H1 (cell line): Measurements from ENCODE around the gene BABAM2. TPM values are rescaled to one million over a fixed set of nuclear protein-coding genes. Genes with fewer than 3 reads are reported as not detected.

ENCODE experiments used
- CTCF ChIA-PET: fragments of 300-600 bp; sonication (Branson Sonifier 250); formaldehyde crosslinking; loops from one replicate; lab custom pipeline; 2021; ENCODE audit not compliant: partially characterized antibody; lab: Charles Lee
- POLR2A ChIA-PET: fragments of 300-600 bp; sonication (Branson Sonifier 250); formaldehyde crosslinking; loops from one replicate; lab custom pipeline; 2021; ENCODE audit warnings: inconsistent platforms; ENCODE audit not compliant: partially characterized antibody; lab: Charles Lee
- DNase-seq, 2 experiments: peaks; one replicate each; pipeline versions ENCODE4 v3.0.0 to v3.0.0-alpha.2; 2010 to 2022; ENCODE audit warnings: low spot score in 2 of 2, low read depth in 1 of 2, mixed read lengths in 1 of 2
- FAIRE-seq: peaks from 2 replicates; lab custom pipeline; 2011; peaks lifted over from hg19 to GRCh38; lab: Jason Lieb, UNC
- H2AFZ ChIP-seq: 2 replicates; pipeline ENCODE4 v1.8.1; 2012; ENCODE audit warnings: low read length, inconsistent platforms
- H2AK5ac ChIP-seq: 2 replicates; pipeline ENCODE4 v1.6.1; 2013; ENCODE audit warnings: low read depth, low read length
- H2BK120ac ChIP-seq: replicated peaks from 2 replicates; pipeline ENCODE3; 2013; ENCODE audit warnings: low read depth, low read length, inconsistent platforms
- H2BK12ac ChIP-seq: 2 replicates; pipeline ENCODE4 v1.6.1; 2013; ENCODE audit warnings: low read depth, low read length
- H2BK15ac ChIP-seq: 2 replicates; pipeline ENCODE4 v1.6.1; 2013; ENCODE audit warnings: low read length
- H2BK20ac ChIP-seq: 2 replicates; pipeline ENCODE4 v1.6.1; 2013; ENCODE audit warnings: low read length
- H2BK5ac ChIP-seq: 2 replicates; pipeline ENCODE4 v1.6.1; 2013; ENCODE audit warnings: low read depth, low read length
- H3K14ac ChIP-seq: 2 replicates; pipeline ENCODE4 v1.6.1; 2013; ENCODE audit warnings: inconsistent platforms; ENCODE audit not compliant: insufficient read length
- H3K18ac ChIP-seq: 2 replicates; pipeline ENCODE4 v1.6.1; 2013; ENCODE audit warnings: low read length; ENCODE audit errors: extremely low read depth
- H3K23ac ChIP-seq: 2 replicates; pipeline ENCODE4 v1.6.1; 2013; ENCODE audit warnings: inconsistent platforms; ENCODE audit not compliant: insufficient read length
- H3K23me2 ChIP-seq: 2 replicates; pipeline ENCODE4 v1.6.1; 2013; ENCODE audit warnings: low read depth, low read length
- H3K27ac ChIP-seq: 2 replicates; pipeline ENCODE4 v1.6.1; 2011; ENCODE audit warnings: low read depth, low read length, inconsistent platforms
- H3K27me3 ChIP-seq, 4 experiments: replicated peaks in 1 of 4; 1 replicate in 1 of 4; 2 replicates in 3 of 4; pipeline versions ENCODE4 v1.6.1 to v1.8.1; 2011 to 2013; ENCODE audit warnings: low read length in 3 of 4, mild to moderate bottlenecking in 3 of 4, inconsistent platforms in 2 of 4, mixed read lengths in 2 of 4, moderate library complexity in 1 of 4; ENCODE audit not compliant: control insufficient read depth in 3 of 4, insufficient read depth in 3 of 4; ENCODE audit errors: extremely low read depth in 1 of 4
- H3K36me3 ChIP-seq, 4 experiments: 2 replicates each; pipeline versions ENCODE4 v1.6.1 to v1.8.1; 2011 to 2013; ENCODE audit warnings: mild to moderate bottlenecking in 4 of 4, low read length in 3 of 4, moderate library complexity in 2 of 4, control low read depth in 1 of 4, inconsistent platforms in 1 of 4; ENCODE audit not compliant: insufficient read depth in 4 of 4, control insufficient read depth in 2 of 4
- H3K4ac ChIP-seq: replicated peaks from 2 replicates; pipeline ENCODE3; 2013; ENCODE audit warnings: low read length, low read depth, mixed read lengths, inconsistent platforms; ENCODE audit not compliant: insufficient read length
- H3K4me1 ChIP-seq, 4 experiments: replicated peaks in 1 of 4; 1 replicate in 1 of 4; 2 replicates in 3 of 4; pipeline versions ENCODE4 v1.6.1 to v1.8.1; 2011 to 2013; ENCODE audit warnings: low read length in 3 of 4, inconsistent platforms in 2 of 4, mixed read lengths in 1 of 4; ENCODE audit not compliant: insufficient read depth in 4 of 4, control insufficient read depth in 3 of 4
- H3K4me2 ChIP-seq, 2 experiments: 2 replicates each; pipeline versions ENCODE4 v1.6.1 to v1.8.1; 2011 to 2013; ENCODE audit warnings: low read depth in 2 of 2, low read length in 2 of 2, control low read depth in 1 of 2, inconsistent platforms in 1 of 2, mild to moderate bottlenecking in 1 of 2; ENCODE audit not compliant: insufficient read depth in 1 of 2
- H3K4me3 ChIP-seq, 4 experiments: fragments of 200-600, 300-600 bp in 1 of 4; sonication (generic), shearing (Covaris generic), sonication (Bioruptor Twin) in 1 of 4; 2 replicates each; pipeline versions ENCODE4 v1.5.1 to v1.8.1; 2011 to 2016; ENCODE audit warnings: low read length in 4 of 4, low read depth in 3 of 4, control low read depth in 2 of 4, inconsistent platforms in 2 of 4, mild to moderate bottlenecking in 2 of 4, mixed read lengths in 1 of 4, moderate library complexity in 1 of 4; ENCODE audit not compliant: insufficient read depth in 2 of 4; ENCODE audit errors: extremely low read depth in 1 of 4
- H3K56ac ChIP-seq: replicated peaks from 2 replicates; pipeline ENCODE3; 2013; ENCODE audit warnings: low read depth, mild to moderate bottlenecking, mixed read lengths, low read length, inconsistent platforms; ENCODE audit not compliant: insufficient read length
- H3K79me1 ChIP-seq: 2 replicates; pipeline ENCODE4 v1.6.1; 2013; ENCODE audit warnings: low read depth, low read length, control low read depth
- H3K79me2 ChIP-seq, 2 experiments: 2 replicates each; pipeline versions ENCODE4 v1.6.1 to v1.8.1; 2012 to 2013; ENCODE audit warnings: low read length in 2 of 2, mild to moderate bottlenecking in 2 of 2, inconsistent platforms in 1 of 2; ENCODE audit not compliant: insufficient read depth in 2 of 2, control insufficient read depth in 1 of 2
- H3K9ac ChIP-seq, 4 experiments: replicated peaks in 1 of 4; 1 replicate in 1 of 4; 2 replicates in 3 of 4; pipeline versions ENCODE4 v1.6.1 to v1.8.1; 2011 to 2013; ENCODE audit warnings: low read depth in 3 of 4, low read length in 3 of 4, control low read depth in 2 of 4, mild to moderate bottlenecking in 2 of 4, moderate library complexity in 2 of 4, inconsistent platforms in 1 of 4; ENCODE audit errors: extremely low read depth in 1 of 4
- H3K9me3 ChIP-seq, 2 experiments: 2 replicates each; pipeline versions ENCODE4 v1.6.1 to v1.8.1; 2012 to 2013; ENCODE audit warnings: mild to moderate bottlenecking in 2 of 2, moderate library complexity in 2 of 2, control low read depth in 1 of 2, inconsistent platforms in 1 of 2, low read depth in 1 of 2, low read length in 1 of 2, mixed read lengths in 1 of 2; ENCODE audit not compliant: insufficient read depth in 2 of 2
- H4K20me1 ChIP-seq, 2 experiments: replicated peaks in 1 of 2; 2 replicates each; pipeline versions ENCODE3 to v1.8.1; 2011 to 2013; ENCODE audit warnings: inconsistent platforms in 2 of 2, low read length in 2 of 2, mild to moderate bottlenecking in 1 of 2; ENCODE audit not compliant: insufficient read depth in 2 of 2, control insufficient read depth in 1 of 2
- H4K5ac ChIP-seq: 2 replicates; pipeline ENCODE4 v1.6.1; 2013; ENCODE audit warnings: low read length, low read depth, mixed read lengths, inconsistent platforms; ENCODE audit not compliant: insufficient read length
- H4K8ac ChIP-seq: 2 replicates; pipeline ENCODE4 v1.8.0; 2013; ENCODE audit warnings: mild to moderate bottlenecking, moderate library complexity, low read length, inconsistent platforms; ENCODE audit not compliant: insufficient read depth; ENCODE audit errors: extremely low read depth
- H4K91ac ChIP-seq: replicated peaks from 2 replicates; pipeline ENCODE3; 2013; ENCODE audit warnings: low read length, mixed read lengths, inconsistent platforms; ENCODE audit not compliant: insufficient read length
- EZH2 ChIP-seq: fragments of 200-600 bp; sonication (generic); IDR thresholded peaks from 2 replicates; pipeline ENCODE4 v1.7.1; 2012; ENCODE audit warnings: low read depth, mild to moderate bottlenecking, moderate library complexity, low read length, inconsistent platforms; ENCODE audit not compliant: severe bottlenecking
- PHF8 ChIP-seq: fragments of 200-600 bp; sonication (generic); conservative IDR thresholded peaks from 2 replicates; pipeline ENCODE4 v1.7.1; 2012; ENCODE audit warnings: low read depth, mild to moderate bottlenecking, inconsistent platforms, low read length, moderate library complexity
- POLR2AphosphoS5 ChIP-seq: IDR thresholded peaks from 2 replicates; pipeline ENCODE4 v1.6.1; 2011; ENCODE audit warnings: low read depth, low read length
- TCF12 ChIP-seq: IDR thresholded peaks from 2 replicates; pipeline ENCODE4 v1.6.1; 2011; ENCODE audit warnings: low read depth, mild to moderate bottlenecking, low read length
- WGBS, 2 experiments: shearing (Covaris generic) in 1 of 2; methylation state at CpG; one replicate each; pipeline versions ENCODE4 v1.1.6 to v1.1.7; 2013 to 2015; ENCODE audit warnings: low lambda C conversion rate in 2 of 2, mixed read lengths in 2 of 2, inconsistent platforms in 1 of 2, low coverage in 1 of 2, missing lambda C conversion rate in 1 of 2; ENCODE audit not compliant: insufficient replicate concordance in 2 of 2, insufficient coverage in 1 of 2, insufficient read length in 1 of 2; ENCODE audit errors: extremely low coverage in 1 of 2, missing lambda C conversion rate in 1 of 2; 5-methylcytosine and 5-hydroxymethylcytosine counted together
- polyA plus RNA-seq, 7 experiments: library from polyadenylated mRNA; depleted of rRNA in 3 of 7; stranded (reverse) in 5 of 7; unstranded in 2 of 7; fragments of >200 nt in 5 of 7; fragments of 200-250 nt in 2 of 7; gene quantifications; 1 replicate in 5 of 7; 2 replicates in 1 of 7; 4 replicates in 1 of 7; pipeline versions ENCODE4 v1.2.1 to v1.2.3, GENCODE V29; 2011 to 2013; ENCODE audit warnings: missing spikeins in 2 of 7, mixed read lengths in 2 of 7
- total RNA-seq: library from RNA; stranded (reverse); fragmentation: NEBNext Ultra II Directional; extraction: Animal tissue kit (Norgen Biotek cat#: 25700); gene quantifications from 2 replicates; pipeline ENCODE4 v1.2.1, GENCODE V29; 2021

Gene BABAM2
- total and polyA plus RNA-seq, 2 of the 8 experiments (the other 6 are each of a cell fraction or from before 2014, with no cell fraction given) = 15.8 to 20.9 TPM

- Histone ChIP-seq H3K4me2 (no peak overlapping the region), H3K79me1 (no peaks in the 10 kb centered on the region), H3K79me2 (no peaks in the 10 kb centered on the region), H3K4me1 (peaks cover 0 to 3% (median 3%) of the 10 kb centered on the region in 4 experiments; a peak in 2 of 7 replicates), H2AFZ (no peak overlapping the region), H4K91ac (no peak overlapping the region), H3K9me3 (no peaks in the 10 kb centered on the region), H3K56ac (no peak overlapping the region), H4K8ac (no peak overlapping the region), H2BK15ac (no peak overlapping the region), H3K14ac (no peak overlapping the region), H2BK12ac (no peak overlapping the region), H2BK5ac (no peak overlapping the region), H2AK5ac (no peak overlapping the region), H3K23ac (no peak overlapping the region), H3K27me3 (peaks cover 0 to 23% (median 11%) of the 10 kb centered on the region in 4 experiments; a peak in 4 of 7 replicates), H4K20me1 (no peaks in the 10 kb centered on the region), H3K4me3 (no peak overlapping the region), H3K27ac (no peak overlapping the region), H2BK20ac (no peak overlapping the region), H3K9ac (no peak overlapping the region), H3K18ac (no peak overlapping the region), H2BK120ac (no peak overlapping the region), H4K5ac (no peak overlapping the region), H3K36me3 (no peaks in the 10 kb centered on the region), H3K4ac (no peak overlapping the region), H3K23me2 (no peaks in the 10 kb centered on the region; the same call in 1 of the 2 replicates)
- no peak for DNase-seq
- FAIRE-seq = no peak
- ChIA-PET POLR2A (interaction anchor here (2.3 kb wide), 2 partner anchors 10 to 13 kb away, joined by 7 to 16 read pairs; partner anchors contain the start of gene FOSL2), CTCF (interaction anchor here (0.7 to 2.2 kb wide), 4 partner anchors 10 to 107 kb away, joined by 3 to 6 read pairs (median 4); no protein-coding TSS in a partner anchor)
- WGBS, 2 experiments = 70% methylated on average over 5 of the region's 6 CpGs; no CpG with 5 or more reads in 1 of the 2 experiments
- TF ChIP-seq TCF12 (no peak), POLR2AphosphoS5 (no peak), EZH2 (no peak), PHF8 (no peak)
These were observed 489.7 kb downstream of the BABAM2 start for GRCh38 chr2:28380219-28380618.
